SU-DHL-6 (cell line): ENCODE results near the gene ZNF560.

Experiments
- CTCF ChIP-seq: fragments of 200-600 bp; sonication (generic); IDR thresholded peaks from one replicate; pipeline ENCODE4 v1.5.1; 2017; ENCODE audit warnings: antibody characterized with exemption, mild to moderate bottlenecking, low read length, moderate library complexity; ENCODE audit not compliant: insufficient read depth, poor library complexity, severe bottlenecking
- EZH2phosphoT487 ChIP-seq: fragments of 200-600 bp; sonication (generic), shearing (Covaris generic); conservative IDR thresholded peaks from 2 replicates; pipeline ENCODE4 v1.6.1; 2018; ENCODE audit warnings: mild to moderate bottlenecking, antibody characterized with exemption, low read length, moderate library complexity, mixed read lengths

- TF ChIP-seq CTCF (no peak), EZH2phosphoT487 (no peak)
These were observed at the start of gene ZNF560 for GRCh38 chr19:9498183-9498902.
